Stimulated activated CD8-positive, alpha-beta memory T cell treated with anti-CD3 and anti-CD28 coated beads, Interleukin-15, amount 100 ng/mL, for 4 hours (primary cell): ENCODE data around the gene OXCT1.
A peak's percentile ranks its signal among the peaks of the same experiment; 100 is the strongest.

Experiments
- DNase-seq, 2 donors: peaks; one replicate each; pipeline ENCODE4 v3.0.0-alpha.2; 2020; ENCODE audit warnings: low read depth in 2 of 2

Gene OXCT1

GRCh38 chr5:41869724-41870626 is at the start of gene OXCT1:
Gene OXCT1 (minus strand): TSS chr5:41870425. CDS start chr5:41870358, 67 bp downstream.
- peak; percentile 82 for DNase-seq

DNA sequence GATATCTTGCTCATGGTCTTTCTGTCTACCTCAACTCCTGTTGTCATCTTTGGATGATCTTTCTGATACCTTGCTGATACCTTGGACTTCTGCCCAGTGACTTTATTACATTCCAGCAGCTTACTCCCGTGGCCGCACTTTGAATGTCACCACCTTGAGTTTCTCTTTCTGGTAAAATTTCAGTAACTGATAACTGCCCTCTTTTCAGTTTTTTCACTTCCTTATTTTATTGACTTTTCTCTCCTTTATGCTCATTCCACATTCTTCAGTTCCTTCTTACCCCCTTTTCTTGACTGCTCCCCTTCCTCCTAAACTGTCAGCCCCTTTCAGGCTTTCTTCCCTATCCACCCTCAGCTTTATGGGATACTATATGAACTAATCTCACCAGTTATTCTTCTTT is 47.9 kb upstream of the OXCT1 start:
- no peak for DNase-seq

- no peak for DNase-seq
Measured at GRCh38 chr5:41908374-41909079, 38.3 kb upstream of the OXCT1 start.

GRCh38 chr5:41906151-41906550 is 35.9 kb upstream of the OXCT1 start:
- DNase-seq: no peak

GRCh38 chr5:41903892-41904799 is 33.9 kb upstream of the OXCT1 start, which contains the start of gene RIMOC1:
Gene RIMOC1 (plus strand): TSS chr5:41904344. CDS start chr5:41904368, 24 bp downstream.
- peak; percentile 91 to 93 for DNase-seq

GRCh38 chr5:41903382-41903891 is 33.2 kb upstream of the OXCT1 start:
- no peak for DNase-seq

DNA sequence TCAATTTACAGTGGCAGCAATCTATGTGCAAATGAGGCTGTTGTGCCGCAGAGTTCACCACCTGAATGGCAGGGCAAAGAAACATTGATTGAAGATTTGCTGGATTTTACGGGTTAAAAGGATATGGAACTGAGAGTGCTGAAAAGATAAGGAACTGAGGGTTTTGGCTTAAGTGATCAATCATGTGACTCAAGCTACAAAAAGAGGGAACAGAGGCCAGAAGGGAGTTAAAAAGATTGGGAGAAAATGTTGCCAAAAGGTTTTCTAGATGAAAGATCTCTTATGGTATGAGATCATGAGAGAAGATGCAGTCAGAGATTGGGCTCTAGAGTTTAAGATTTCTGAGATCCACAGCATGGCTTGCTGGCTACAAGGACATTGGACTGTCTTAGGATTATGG is 26.0 kb upstream of the OXCT1 start:
- no peak for DNase-seq

DNA sequence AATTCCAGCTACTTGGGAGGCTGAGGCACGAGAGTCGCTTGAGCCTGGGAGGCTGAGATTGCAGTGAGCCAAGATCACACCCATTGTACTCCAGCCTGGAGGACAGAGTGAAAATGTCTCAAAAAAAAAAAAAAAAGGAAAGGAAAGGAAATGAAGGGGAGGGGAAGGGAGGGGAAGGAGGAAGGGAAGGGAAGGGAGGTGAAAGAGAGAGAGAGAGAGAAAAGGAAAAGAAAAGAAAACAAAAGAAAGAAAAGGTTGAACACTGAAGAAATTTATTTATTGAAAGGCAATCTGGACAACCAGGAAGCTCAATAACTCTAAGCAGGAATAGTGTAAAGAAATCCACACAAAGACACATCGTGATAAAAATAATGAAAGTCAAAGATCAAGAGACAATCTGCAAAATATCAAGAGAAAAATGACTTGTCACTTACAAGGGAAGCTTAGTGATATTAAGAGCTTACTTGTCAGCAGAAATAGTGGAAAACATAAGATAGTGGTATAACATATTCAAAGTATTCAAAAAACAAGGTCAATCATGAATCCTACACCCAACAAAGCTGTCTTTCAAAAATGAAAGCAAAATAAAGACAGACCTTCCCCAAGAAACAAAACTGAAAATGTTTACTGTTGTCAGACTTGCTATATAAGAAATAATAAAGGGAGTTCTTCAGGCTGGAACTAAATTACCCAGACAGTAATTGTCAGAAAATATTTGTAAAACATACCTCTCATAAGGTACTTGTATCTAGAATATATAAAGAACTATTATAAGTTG is 23.0 kb upstream of the OXCT1 start:
- no peak for DNase-seq

DNA sequence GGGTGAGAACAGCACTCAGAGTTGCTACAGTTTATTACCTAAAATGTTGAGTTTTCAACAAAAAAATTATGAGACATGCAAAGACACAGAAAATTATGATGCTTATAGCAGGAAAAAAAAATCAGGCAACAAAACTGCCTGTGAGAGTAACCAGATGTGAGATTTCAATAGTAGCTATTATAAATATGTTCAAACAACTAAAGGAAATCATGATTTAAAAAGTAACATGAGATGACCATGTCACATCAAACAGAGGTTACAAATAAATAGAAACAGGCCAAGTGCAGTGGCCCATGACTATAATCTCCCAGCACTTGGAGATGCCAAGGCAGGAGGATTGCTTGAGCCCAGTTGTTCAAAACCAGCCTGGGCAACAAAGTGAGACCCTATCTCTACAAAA is 21.8 kb upstream of the OXCT1 start:
- no peak for DNase-seq

DNA sequence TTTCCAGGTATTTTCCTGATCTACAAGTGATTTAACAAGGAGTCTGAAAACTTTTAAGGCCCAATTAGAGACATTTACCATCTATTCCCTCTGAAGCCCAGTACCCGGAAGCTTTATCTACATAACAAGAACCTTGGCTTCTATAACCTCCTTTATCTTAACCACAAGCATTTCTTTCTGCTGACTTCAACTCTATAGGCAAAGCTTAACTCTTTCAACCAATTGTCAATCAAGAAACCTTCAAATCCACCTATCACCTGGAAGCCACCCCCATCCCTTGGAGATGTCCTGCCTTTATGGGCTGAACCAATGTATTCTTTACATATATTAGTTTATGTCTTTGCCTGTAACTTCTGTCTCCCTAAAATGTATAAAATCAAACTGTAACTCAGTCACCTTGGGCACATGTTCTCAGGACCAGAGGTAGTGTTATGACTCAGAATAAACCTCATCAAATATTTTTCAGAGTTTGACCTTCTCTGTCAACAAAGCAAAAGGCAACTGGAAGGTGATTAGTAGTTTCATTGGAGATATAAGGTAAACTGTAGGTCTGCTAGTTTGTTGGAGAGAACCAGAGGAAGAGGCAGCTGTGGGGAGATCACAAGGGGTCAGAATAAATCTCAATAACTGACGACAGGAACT is 21.0 kb upstream of the OXCT1 start:
- DNase-seq: no peak

DNA sequence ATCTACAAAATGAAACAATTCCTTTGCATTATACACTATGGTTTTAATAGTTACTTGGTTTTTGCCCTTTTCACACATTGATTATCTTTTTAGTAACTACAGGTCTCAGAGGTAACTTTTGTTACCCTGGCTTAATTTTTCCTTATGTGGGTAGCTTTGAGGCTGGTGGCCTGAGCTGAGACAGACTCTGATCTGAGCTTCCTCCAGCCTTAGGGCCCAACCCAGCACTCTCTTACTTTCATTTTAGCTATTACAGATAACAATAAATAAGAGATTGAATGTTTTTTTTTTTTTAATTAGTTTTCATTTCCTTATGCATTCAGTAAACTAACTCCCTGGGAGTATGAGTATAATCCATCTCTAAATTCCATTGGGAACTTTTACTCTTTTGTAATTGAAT is 15.1 kb upstream of the OXCT1 start:
- no peak for DNase-seq

- no peak for DNase-seq
Measured at GRCh38 chr5:41883936-41884335, 13.7 kb upstream of the OXCT1 start.

GRCh38 chr5:41883243-41883642 is 13.0 kb upstream of the OXCT1 start:
- DNase-seq: no peak

- no peak for DNase-seq
Measured at GRCh38 chr5:41882765-41883164, 12.5 kb upstream of the OXCT1 start.

- no peak for DNase-seq
Measured at GRCh38 chr5:41878643-41879478, 8.6 kb upstream of the OXCT1 start.

DNA sequence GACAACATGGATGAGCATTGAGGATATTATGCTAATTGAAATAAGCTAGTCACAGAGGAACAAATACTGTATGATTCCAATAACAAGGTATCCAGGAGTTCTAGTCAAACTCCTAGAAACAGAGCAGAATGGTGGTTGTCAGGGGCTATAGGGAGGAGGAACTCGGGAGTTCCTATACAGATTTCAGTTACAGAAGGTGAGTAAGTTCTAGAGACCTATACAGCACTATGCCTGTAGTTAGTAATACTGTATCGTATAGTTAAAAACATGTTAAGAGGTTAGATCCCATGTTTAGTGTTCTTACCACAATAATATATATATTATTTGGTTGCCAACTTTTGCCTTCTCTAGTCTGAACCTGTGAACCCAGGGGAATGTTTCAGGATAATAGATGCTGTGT is 7.9 kb upstream of the OXCT1 start:
- no peak for DNase-seq

DNA sequence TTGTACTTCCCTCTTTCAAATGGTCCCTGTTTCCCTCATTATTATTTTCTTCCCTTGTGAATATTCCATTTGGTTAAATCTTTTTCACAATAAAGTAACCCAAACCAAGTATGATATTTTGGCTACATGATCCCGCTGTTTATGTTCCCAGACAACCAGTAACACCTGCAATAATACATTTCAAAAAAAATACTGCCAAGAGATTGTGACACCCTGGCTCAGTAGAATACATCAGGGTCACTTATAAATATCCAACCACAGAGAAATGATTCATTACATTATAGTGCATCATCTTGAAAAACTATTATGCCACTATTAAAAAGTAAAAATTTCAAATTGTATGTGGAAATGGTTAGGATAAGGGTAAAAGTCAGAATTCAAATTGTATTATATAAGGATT is 7.2 kb upstream of the OXCT1 start:
- no peak for DNase-seq

- DNase-seq: no peak
Measured at GRCh38 chr5:41876678-41877077, 6.5 kb upstream of the OXCT1 start.

- DNase-seq: no peak
Measured at GRCh38 chr5:41875121-41875520, 4.9 kb upstream of the OXCT1 start.
